Brain microvascular endothelial cell (primary cell): Measurements from ENCODE around the gene HIP1.
"Not testable (repeated sequence)": the region's sequence is repeated elsewhere in the genome, so short reads cannot be mapped to it uniquely, and the experiment has no call there.

Experiments used
- DNase-seq: peaks from one replicate; pipeline ENCODE4 v3.0.0-alpha.2; 2020
- H3K27ac ChIP-seq: fragments of 250-450 bp; sonication (Bioruptor Pico); 2 replicates; pipeline ENCODE4 v1.5.1; 2020; ENCODE audit warnings: mild to moderate bottlenecking, moderate library complexity
- H3K27me3 ChIP-seq: fragments of 250-450 bp; sonication (Bioruptor Pico); replicated peaks from 2 replicates; pipeline ENCODE4 v1.5.1; 2020; ENCODE audit warnings: mild to moderate bottlenecking
- H3K36me3 ChIP-seq: fragments of 250-450 bp; sonication (Bioruptor Pico); replicated peaks from 2 replicates; pipeline ENCODE4 v1.5.1; 2020; ENCODE audit warnings: mild to moderate bottlenecking
- H3K4me3 ChIP-seq: 2 replicates; pipeline ENCODE4 v1.5.1; 2011; ENCODE audit warnings: low read depth, mild to moderate bottlenecking, control low read depth, low read length, moderate library complexity
- in situ Hi-C: cut with HindIII; loops from 2 replicates; pipeline ENCODE4 v1.10.0; 2017; ENCODE audit warnings: low sequenced_read_pairs, low pct_ligation_motif_present
- TF ChIP-seq, protein P1 (sequence below): IDR thresholded peaks from 2 replicates; pipeline ENCODE4 v1.5.1; 2011; ENCODE audit warnings: low read depth, mild to moderate bottlenecking, moderate library complexity, low read length, control low read depth, inconsistent platforms; ENCODE audit errors: missing control alignments

Gene HIP1

DNA sequence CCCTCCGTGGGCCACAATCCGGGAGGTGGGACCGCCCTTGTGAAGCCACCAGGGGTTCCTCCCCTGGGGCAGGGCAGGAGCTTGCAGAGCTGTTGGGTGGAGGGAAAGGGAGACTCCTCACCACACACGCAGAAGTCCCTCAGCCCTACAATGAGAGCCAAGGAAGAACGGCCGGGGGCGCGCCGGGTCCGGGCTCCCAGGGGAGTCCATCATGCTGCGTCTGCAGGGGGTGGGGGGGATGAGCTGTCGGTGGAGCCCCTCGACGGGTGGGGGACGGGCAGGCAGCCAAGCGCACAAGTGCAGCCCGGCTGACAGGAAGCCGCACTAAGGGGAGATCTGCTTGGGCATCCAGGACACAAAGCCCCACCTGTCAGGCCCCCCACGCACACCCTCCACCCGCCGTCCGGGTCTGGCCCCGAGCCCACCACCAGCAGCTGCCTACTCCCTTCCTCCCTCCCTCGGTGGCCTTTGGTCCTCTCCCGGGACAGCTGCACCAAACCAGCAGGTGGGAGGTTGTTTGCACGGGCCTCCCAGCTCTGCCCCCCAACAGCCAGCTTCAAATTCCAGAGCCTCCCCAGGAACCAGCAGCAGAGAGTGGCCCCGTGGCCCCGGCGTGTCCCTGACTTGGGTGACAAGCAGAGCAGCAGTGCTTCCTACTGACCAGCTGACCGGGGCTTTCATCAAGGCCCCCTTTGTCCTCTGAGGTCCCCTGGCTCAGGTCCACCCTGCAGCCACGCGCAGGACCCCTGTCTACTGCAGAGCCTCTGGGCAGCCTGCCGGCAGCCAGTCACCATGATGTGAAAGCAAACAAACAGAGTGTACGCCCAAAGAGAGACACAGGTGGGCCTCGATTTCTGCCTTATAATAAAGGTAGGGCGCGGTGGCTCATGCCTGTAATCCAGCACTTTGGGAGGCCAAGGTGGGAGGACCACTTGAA is 50.3 kb downstream of the HIP1 start:
- TF ChIP-seq, protein P1, sequence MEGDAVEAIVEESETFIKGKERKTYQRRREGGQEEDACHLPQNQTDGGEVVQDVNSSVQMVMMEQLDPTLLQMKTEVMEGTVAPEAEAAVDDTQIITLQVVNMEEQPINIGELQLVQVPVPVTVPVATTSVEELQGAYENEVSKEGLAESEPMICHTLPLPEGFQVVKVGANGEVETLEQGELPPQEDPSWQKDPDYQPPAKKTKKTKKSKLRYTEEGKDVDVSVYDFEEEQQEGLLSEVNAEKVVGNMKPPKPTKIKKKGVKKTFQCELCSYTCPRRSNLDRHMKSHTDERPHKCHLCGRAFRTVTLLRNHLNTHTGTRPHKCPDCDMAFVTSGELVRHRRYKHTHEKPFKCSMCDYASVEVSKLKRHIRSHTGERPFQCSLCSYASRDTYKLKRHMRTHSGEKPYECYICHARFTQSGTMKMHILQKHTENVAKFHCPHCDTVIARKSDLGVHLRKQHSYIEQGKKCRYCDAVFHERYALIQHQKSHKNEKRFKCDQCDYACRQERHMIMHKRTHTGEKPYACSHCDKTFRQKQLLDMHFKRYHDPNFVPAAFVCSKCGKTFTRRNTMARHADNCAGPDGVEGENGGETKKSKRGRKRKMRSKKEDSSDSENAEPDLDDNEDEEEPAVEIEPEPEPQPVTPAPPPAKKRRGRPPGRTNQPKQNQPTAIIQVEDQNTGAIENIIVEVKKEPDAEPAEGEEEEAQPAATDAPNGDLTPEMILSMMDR, result no peak
- no peaks in the 10 kb centered on the region for H3K36me3 ChIP-seq
- H3K4me3 ChIP-seq, result no peak overlapping the region
- no peak overlapping the region for H3K27ac ChIP-seq
- DNase-seq, result no peak
- in situ Hi-C loops, result no loop called here
- no peaks in the 10 kb centered on the region for H3K27me3 ChIP-seq

DNA sequence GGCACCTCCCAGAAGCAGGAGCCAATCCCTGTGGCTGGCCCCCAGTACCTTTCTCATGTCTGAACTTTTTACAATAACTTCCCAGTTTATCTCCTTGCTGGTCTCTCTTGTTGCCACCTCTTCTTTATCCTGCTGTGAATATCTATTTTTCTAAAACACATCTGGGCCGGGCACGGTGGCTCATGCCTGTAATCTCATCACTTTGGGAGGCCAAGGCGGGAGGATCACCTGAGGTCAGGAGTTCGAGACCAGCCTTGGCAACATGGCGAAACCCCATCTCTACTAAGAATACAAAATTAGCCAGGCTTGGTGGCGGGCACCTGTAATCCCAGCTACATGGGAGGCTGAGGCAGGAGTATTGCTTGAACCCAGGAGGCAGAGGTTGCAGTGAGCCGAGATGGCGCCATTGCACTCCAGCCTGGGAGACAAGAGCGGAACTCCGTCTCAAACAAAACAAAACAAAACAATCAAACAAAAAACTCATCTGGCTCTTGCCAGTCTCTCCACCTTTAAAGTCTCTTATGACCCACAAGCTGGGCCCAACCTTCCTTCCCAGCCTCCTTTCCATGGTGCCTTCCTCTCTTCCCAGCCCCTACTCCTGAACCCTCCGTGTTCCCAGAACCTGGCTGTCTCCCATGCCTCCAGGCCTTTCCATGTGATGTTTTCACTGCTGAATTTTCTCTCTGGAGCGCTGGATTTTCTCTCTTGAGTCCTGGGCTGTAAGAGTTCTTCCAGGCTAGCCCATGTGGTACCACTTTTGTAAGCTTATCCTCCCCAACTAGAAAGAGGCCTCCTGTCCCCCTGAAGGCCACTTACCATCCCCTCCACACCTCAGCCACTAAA is 51.3 kb downstream of the HIP1 start:
- in situ Hi-C loops, result no loop called here

GRCh38 chr7:75686551-75686950 is 52.2 kb downstream of the HIP1 start:
- TF ChIP-seq, protein P1, result no peak
- H3K27ac ChIP-seq, result no peak overlapping the region
- no peaks in the 10 kb centered on the region for H3K36me3 ChIP-seq
- no peak for DNase-seq
- H3K27me3 ChIP-seq, result no peaks in the 10 kb centered on the region
- in situ Hi-C loops, result no loop called here
- no peak overlapping the region for H3K4me3 ChIP-seq

More for the DNA sequence above, 51.3 kb downstream of the HIP1 start:
- DNase-seq, result no peak
- no peaks in the 10 kb centered on the region for H3K36me3 ChIP-seq
- H3K27me3 ChIP-seq, result no peaks in the 10 kb centered on the region
- no peak overlapping the region for H3K4me3 ChIP-seq
- TF ChIP-seq, protein P1, result no peak
- H3K27ac ChIP-seq, result no peak overlapping the region

- H3K4me3 ChIP-seq, in situ Hi-C loops, DNase-seq, H3K27ac ChIP-seq, H3K36me3 ChIP-seq, H3K27me3 ChIP-seq: not testable (repeated sequence)
Measured at GRCh38 chr7:75682052-75682451, 56.7 kb downstream of the HIP1 start.

DNA sequence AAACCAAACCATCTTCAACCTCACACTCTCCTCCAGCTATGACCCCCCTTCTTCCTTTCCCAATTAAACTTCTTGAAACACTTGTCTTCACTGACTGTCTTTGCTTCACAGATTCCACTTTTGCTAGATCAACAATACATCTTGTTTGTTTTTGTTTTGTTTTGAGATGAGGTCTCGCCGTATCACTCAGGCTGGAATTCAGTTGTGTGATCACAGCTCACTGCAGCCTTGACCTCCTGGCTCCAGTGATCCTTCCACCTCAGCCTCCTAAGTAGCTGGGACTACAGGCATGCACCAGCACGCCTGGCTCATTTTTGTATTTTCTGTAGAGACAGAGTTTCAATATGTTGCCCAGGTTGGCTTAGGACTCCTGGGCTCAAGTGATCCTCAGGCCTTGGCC is 59.7 kb downstream of the HIP1 start:
- TF ChIP-seq, protein P1, result no peak
- Histone ChIP-seq H3K4me3 (no peak overlapping the region), H3K36me3 (no peaks in the 10 kb centered on the region), H3K27me3 (no peaks in the 10 kb centered on the region), H3K27ac (no peak overlapping the region)
- no peak for DNase-seq
- in situ Hi-C loops, result no loop called here

DNA sequence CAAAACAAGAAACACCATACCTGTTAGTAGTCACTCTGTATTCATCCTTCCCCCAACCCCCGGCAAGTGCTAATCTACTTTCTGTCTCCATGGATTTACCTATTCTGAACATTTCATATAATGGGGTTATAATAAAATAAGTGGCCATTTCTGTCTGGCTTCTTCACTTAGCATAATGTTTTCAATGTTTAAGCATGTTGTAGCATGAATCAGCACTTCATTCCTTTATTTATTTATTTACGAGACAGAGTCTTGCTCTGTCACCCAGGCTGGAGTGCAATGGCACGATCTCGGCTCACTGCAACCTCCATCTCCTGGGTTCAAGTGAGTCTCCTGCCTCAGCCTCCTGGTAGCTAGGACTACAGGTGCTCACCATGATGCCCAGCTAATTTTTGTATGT is 69.2 kb downstream of the HIP1 start:
- Histone ChIP-seq H3K27me3 (no peaks in the 10 kb centered on the region), H3K4me3 (no peak overlapping the region), H3K27ac (no peak overlapping the region), H3K36me3 (no peaks in the 10 kb centered on the region)
- in situ Hi-C loops, result no loop called here
- no peak for DNase-seq
- TF ChIP-seq, protein P1, result no peak
